HG02623 (cell line): ENCODE data around the gene FERMT3.

Experiments used
- ATAC-seq: cut with Tn5 transposase; IDR thresholded peaks from one replicate; pipeline ENCODE4 v1.9.1; 2021; ENCODE audit warnings: moderate library complexity; ENCODE audit not compliant: unreplicated experiment

Gene FERMT3

DNA sequence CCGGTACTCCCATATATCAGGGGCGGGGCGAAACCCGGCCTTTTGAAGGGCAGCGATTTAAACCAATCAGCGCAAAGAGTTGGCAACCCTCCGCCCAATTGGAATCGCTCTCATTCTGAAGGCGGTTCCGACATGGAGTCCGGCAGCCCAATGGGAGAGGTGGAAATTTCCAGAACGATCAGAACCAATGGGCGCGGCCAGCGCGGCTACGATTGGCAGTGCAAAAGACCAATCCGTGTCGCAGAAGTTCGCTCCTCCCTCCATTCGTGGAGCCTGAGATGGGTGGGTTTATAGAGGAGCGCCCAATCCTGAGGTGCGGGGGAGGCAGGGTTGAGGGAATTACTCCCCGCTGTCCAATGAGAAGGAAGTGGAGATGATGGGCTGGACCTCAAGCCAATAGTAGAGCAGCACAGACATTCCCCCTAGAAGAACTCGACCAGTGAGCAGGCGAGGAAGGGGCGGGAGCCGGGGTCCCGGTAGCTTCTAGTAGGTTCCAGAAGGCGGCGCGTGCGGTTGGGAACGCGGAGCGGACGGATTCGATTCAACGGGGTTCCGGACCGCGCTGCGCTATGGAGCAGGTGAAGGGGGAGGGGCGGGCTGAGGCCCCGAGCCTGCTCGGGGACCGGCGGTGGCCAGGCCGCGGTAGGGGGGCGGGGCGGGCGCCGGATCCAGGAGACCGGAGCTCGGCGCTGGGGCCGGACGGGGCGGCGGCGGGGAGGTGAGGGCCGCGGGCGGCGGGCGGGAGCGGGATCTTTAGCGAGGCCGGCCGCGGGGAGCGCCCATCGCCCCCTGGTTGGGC, 20.6 kb upstream of the FERMT3 start, which contains the start of gene STIP1:
TSS of gene STIP1 (plus strand) at position 479 of the 799 bp plus-strand sequence. CDS start at position 570, 91 bp downstream.
- ATAC-seq, result peak; percentile 86

DNA sequence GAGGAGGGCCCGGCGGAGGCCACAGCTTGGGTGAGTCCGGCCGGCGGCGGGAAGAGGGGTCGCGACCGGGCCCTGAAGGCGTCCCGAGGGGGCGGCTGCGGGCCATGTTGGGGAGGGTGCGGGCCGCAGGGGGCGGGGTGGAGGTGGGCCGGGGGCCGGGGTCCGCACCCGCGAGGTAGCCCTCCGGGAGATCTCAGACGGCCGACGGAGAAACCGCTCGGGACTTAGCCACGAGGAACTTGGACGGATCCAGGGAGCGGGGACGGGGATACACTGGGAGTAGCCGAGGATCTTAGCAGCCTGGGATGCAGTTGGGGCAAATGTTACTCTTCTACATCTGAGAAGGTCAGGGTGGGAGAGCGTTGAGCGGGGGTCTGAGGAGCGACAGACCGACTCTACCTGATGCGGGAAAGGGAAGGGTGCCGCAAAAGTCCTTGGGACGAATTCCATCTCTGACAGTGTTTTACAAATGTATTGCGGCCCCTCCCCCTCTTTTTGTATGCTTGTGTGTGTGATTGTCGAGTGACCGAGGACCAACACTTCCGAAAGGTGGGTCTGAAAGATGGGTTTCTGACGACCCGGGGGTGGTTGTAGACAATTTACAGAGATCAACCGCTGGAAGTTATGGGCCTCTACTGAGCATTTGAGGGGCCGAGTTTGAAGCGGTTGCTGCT, 19.9 kb upstream of the FERMT3 start:
- no peak for ATAC-seq

DNA sequence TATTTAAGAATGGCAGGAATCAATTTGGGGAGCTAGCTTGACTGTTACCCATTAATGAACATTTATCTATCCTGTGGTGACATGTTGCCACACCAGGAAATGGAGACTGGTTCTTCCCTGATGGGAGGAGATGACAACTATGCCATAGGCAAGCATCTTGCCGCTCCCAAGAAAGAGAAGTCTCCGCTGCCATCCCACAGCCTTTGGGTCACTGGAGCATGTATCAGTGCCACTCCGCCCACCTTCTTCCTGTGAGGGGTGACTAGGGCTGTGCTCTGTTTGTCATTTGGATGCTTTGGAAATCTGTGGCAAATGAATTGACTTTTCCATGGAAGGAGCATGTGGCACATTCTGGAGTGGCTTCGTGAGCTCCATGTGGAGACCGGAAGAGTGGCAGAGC, 14.1 kb upstream of the FERMT3 start:
- no peak for ATAC-seq

DNA sequence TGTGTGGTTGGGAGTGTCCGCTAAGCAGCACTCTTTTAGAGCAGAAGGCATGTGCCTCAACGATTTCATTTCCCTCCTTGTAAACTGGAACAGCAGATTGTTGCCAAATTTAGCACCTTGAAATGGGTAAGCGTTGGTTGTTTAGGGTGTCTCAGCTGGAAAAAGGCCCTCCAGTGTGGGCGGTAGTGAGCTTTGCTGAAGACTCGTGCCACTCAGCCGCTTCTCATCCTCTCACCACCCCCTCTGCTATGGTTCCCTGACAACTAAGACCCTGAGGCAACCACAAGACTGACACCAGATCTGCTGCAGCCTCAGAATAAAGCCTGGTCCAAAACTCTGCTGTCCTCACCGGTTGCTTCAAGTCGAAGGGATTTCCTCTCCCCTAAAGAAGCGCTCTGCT, 9.9 kb upstream of the FERMT3 start:
- no peak for ATAC-seq

DNA sequence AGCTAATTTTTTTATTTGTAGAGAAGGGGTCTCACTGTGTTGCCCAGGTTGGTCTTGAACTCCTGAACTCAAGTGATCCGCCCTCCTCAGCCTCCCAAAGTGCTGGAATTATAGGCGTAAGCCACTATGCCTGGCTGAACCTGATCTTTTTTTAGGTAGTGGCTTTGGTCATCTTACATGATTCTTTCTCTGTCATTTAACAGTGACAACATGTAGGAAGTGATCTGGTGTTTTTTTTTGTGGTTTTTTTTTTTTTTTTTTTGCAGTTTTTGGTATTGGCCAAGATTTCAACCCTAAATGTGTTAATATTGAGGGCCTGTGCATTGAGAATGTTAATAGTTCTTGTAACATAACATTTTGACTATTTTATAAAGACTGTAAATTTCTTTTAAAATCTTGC, 8.0 kb upstream of the FERMT3 start:
- ATAC-seq, result no peak

DNA sequence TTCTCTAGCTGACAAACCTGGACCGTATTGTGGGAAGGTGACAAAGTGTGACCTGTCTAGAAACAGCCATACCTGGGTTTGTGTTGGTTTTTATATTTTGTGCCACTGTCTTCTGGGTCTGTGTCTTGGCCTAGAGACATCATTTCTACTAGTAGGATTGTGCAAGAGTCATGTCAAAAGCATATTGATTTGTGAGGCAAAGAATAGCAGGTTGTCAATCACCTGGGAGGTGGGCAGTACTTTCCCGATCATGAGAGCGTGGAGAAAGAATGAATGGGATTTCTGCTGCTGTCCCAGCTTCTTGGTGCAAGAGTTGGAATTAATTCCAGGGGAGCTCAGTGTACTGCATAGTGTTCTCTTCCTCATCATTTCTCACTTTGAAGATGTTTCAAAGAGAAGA, 5.0 kb upstream of the FERMT3 start:
- ATAC-seq, result no peak

DNA sequence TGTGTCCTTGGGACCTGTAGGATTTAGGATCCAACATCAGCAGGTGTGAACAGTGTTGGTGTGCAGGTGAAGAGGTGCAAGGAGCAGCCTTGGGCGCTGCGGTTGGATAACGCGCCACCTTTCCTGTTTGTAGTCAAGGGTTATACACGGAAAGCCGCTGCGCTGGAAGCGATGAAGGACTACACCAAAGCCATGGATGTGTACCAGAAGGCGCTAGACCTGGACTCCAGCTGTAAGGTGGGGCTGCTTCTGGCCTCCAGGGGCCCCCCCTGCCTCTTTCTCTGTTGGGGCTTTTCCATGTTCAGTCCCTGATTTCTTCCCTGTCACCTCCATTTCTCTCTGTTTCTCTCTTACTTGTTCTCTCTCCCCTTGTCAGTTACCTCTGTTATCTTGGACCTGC, 3.5 kb upstream of the FERMT3 start:
- no peak for ATAC-seq

DNA sequence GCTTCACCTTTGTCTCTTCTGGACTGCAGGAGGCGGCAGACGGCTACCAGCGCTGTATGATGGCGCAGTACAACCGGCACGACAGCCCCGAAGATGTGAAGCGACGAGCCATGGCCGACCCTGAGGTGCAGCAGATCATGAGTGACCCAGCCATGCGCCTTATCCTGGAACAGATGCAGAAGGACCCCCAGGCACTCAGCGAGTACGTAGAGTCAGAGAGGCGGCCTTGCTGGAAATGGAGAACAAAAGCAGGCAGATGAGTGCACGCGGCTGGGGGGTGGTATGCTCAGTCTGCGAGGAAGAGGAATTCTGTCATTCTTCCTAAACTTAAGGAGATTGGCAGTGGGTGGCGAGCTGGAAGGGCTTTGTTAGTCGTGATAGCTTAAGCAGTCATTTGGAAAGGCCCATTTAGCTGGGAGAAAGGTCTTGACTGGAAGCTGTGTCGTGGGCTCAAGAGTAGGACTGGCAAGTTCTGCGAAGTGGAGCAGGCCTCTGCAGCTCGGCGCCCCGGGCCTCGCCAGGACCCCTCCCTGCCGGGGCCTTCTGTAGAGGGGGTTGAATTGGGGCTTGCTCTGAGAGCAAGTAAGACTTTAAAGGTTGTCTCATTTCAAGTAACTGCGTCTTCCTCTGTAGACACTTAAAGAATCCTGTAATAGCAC, 3.0 kb upstream of the FERMT3 start:
- ATAC-seq, result no peak

DNA sequence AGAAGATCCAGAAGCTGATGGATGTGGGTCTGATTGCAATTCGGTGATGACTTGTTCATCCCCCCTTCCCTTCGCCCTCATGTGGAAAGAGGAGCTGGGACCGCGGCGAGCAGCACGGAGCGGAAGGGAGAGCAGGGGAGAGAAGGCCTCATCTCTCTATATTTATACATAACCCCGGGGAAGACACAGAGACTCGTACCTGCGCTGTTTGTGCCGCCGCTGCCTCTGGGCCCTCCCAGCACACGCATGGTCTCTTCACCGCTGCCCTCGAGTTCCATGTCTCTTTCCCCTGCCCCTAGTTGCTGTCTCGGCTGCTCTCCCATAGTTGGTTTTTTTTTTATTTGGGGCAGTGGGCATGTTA, 2.5 kb upstream of the FERMT3 start:
- no peak for ATAC-seq

DNA sequence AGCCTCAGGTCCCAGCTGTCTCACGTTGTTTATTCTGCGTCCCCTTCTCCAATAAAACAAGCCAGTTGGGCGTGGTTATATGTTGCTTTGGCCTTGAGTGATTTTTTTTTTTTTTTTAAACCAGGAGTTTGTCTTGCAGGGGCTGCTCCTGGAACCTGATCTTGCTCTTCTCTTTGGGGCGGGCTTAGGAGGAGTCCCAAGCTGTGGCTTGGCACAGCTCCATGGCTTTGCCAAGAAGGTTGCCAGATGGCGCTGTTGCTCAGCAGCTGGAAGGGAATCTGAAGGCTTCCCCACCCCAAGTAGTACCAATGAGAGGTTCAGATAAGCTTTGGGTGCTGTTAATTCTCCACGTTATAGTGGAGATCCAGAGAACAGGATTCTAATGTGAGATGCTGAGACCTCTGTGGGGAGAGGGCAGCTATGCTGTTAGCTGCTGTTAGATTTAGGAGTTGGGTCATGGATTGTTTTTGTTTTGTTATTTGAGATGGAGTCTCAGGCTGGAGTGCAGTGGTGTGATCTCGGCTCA, 2.0 kb upstream of the FERMT3 start:
- ATAC-seq, result no peak

DNA sequence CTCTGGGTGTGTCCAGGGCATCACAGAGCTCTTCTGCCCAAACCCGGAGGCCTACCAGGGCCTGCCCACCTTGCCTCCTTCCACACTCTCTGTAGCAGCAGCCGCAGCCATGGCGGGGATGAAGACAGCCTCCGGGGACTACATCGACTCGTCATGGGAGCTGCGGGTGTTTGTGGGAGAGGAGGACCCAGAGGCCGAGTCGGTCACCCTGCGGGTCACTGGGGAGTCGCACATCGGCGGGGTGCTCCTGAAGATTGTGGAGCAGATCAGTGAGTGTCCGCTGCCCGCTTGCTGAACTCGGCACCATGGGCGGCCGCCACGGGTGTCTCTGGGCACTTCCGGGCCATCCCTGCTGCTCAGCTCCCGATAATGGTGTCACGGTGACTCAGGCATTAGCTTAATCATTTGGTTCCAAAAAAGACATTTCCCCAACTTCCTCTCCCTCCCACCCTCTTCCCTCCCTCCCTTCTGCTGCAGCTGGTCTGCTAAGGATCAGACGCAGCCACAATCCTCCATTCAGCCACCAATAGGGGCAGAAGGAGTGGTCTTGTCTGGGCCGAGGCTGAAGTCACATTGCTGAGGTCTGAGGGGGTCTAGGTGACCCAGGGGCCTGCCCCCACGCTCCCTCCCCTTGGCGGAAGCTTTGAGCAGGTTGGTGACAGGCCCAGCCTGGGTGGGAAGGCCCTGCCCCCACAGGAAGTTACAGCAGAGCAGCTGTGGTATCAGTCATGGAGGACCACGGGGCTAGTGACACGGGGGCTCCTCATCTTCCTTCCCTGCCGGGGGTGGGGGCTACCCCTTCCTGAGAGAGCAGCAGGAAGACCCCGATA, 950 bp downstream of the FERMT3 start:
- peak; percentile 44 for ATAC-seq

DNA sequence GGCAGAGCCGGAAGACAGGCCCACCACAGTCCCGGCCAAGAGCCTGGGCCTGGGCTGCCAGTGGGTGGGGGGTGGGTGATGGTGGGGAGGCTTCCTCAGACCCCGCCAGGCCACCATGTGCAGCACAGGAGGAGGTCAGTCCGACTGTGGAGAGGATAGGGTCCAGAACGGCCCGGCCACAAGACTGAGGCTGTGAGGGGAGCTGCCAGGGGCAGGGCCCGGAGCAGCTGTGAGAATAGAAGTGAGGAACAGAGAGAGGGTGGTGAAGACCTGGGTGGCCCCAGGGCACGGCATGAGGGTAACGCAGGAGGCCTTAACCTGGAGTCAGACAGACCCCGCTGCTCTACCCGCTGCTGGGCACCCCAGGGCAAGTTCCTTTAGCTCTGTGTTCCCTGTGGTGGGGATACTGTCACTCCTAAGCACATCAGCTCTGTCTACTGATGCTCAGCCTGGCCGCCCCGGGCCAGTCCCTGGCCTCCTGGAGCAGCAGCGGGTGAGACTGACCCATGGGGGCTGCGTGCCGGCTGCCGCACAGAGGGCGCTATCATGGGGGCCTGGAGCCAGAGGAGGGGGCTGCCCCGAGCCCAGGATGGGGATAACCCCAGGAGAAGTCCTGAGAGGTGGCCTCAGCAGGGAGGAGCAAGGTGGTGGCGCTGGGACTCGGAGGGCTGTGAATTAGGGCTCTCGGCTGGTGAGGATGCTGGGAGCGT, 1.7 kb downstream of the FERMT3 start:
- ATAC-seq, result no peak

DNA sequence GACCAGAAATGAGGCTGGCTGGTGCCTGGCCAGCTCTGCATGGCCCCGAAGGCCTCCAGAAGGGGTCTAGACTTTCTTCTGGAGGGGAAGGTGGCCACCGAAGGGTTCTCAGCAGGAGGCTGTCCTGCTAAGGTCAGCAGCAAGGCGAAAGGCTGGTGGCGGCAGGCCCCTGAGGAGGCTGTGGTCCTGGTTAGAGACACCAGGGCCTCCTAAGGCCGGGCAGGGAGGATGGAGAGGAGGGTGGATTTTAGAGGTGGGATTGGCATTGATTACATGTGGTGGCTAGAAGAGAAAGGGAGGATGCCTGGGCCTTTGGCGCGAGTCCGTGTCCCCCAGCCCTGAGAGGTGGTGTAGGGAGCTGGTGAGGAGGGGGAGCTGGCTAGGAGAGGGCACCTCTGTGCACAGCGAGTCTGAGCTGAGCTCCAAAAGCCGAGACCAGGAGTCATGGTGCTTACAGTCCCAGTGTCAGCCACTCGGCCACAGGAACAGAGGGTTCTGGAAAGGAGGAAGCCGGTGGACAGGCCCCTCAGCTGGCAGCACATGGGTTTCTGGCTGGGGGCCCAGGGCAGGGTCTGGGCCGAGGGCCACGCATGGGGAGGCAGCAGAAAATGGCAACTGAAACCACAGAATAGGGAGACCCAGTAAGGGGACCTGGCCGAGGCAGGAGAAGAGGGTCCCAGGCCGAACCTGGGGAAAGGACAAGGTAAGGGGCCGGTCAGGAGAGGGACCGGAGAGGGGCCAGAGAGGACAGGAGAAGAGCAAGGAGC, 2.5 kb downstream of the FERMT3 start:
- ATAC-seq, result no peak

DNA sequence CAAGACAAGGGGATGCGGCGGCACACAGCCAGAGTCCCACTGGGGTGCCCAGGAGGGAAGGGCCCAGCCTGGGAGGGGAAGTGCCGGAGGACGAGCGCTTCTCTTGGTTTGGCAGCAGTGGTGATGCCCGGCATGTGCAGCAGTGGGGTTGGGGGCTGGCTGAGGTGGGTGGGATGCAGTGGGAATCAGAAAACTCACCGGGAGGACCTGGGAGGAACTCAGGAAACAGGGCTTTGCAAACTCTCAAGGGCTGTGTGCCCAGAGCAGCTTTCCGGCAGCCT, 3.0 kb downstream of the FERMT3 start:
- no peak for ATAC-seq

DNA sequence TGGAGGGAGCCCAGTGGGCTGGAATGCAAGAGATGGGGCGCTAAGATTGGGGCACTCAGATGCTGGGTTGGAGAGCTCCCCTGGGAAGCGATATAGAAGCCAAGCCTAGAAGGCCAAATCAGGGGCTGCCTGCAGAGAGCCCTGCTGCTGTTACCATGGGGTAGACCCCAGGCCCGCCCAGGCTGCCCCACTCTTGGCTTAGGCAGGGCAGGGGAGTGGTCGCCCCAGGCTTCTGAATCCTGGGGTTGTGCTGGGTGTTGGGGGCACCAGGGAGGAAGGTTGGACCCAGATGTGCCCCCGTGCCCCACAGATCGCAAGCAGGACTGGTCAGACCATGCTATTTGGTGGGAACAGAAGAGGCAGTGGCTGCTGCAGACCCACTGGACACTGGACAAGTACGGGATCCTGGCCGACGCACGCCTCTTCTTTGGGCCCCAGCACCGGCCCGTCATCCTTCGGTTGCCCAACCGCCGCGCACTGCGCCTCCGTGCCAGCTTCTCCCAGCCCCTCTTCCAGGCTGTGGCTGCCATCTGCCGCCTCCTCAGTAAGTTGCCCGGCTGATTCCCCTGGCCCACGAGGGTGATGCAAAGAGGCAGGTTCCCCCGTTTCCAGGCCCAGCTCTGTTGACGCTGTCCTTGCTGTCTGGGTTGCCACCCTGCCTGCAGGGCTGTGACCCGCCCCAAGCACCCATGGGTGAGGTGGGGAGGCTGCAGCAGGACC, 3.9 kb downstream of the FERMT3 start:
- ATAC-seq, result no peak

DNA sequence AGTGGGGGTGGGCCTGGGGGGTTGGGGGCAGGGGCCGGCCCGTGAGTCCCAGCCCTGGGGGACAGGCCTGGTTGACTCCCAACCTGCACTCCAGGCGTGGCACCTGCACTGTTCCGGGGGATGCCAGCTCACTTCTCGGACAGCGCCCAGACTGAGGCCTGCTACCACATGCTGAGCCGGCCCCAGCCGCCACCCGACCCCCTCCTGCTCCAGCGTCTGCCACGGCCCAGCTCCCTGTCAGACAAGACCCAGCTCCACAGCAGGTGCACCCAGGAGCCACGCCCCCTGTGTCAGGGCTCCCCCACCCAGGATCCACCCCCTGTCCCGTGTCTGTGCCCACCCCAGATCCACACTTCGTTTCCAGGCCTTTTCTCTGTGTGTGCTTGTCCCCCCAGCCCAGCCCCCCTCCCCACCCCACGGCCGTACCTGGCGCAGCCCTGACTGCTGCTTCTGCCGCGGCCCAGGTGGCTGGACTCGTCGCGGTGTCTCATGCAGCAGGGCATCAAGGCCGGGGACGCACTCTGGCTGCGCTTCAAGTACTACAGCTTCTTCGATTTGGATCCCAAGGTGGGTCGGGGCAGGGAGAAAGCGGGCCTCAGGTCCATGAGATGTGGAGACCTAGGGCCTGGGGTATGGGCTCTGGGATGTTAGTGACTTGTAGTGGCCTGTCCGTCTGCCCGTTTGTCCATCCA, 4.8 kb downstream of the FERMT3 start:
- no peak for ATAC-seq

DNA sequence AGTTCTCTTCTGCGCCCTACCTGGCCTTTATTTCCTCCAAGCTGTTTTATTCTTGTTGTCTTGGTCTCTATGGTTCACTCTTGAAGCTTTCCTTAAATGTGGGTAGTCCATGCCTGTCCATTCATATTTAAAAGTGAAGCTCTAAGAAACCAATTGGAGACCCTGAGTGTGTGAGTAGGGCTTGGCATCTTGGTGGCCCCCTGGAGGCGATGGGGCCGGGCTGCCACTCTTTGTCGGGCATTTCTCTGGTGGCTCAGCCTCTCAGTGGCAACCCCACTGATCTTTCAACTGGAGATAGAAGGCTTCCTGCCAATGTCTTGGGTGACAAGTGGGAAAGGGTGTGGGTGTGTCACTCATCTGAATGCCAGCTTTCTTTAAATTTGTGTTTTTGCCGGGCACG, 10.4 kb downstream of the FERMT3 start:
- ATAC-seq, result no peak

DNA sequence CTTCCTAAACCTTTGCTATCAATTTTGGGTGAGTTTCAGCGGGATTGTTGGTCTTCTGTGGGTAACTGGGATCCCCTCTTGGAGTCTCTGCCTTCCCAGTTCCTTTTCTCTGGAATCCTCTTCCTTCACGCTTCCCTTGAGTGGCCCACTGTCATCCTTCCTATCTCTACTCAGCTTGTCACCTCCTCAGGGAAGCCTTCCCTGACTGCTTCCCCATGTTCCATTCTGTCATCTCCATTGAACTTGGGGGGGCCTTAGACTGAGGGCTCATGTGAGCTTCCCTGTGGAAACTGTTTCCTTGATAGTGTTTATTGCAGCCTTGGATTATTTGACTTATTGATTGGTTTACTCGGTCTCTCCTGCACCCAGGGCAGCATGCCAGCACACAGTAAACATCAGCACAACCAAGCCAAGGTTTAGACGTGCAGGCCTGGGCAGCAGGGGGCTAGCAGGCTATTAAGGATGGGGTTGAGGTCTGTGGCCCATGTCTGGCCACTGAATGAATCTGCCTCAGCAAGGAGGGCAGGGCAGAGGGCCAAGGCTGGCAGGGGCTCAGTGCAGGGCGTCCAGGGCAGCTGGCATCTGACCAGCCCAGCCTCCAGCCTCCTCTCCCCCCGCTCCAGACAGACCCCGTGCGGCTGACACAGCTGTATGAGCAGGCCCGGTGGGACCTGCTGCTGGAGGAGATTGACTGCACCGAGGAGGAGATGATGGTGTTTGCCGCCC, 12.3 kb downstream of the FERMT3 start:
- ATAC-seq, result no peak
